Smooth muscle cell (in vitro differentiated cells): ENCODE data around the gene GAREM2. TPM values are rescaled to one million over a fixed set of nuclear protein-coding genes. Genes with fewer than 3 reads are reported as not detected.

Experiments used
- DNase-seq: peaks from one replicate; lab custom pipeline; 2025; ENCODE audit not compliant: unreplicated experiment; lab: John Stamatoyannopoulos, UW
- H2AFZ ChIP-seq: fragments of 200-600 bp; sonication (generic); 2 replicates; pipeline ENCODE4 v1.6.0; 2016; ENCODE audit warnings: antibody characterized with exemption, low read depth, mild to moderate bottlenecking
- H3F3A ChIP-seq: fragments of 200-600 bp; sonication (generic); 2 replicates; pipeline ENCODE4 v1.6.0; 2017; ENCODE audit warnings: antibody characterized with exemption, low read depth
- H3K27ac ChIP-seq: fragments of 200-600 bp; sonication (generic); 2 replicates; pipeline ENCODE4 v1.5.1; 2016; ENCODE audit warnings: low read depth, mild to moderate bottlenecking
- H3K27me3 ChIP-seq: fragments of 200-600 bp; sonication (generic); 2 replicates; pipeline ENCODE4 v1.6.1; 2016; ENCODE audit warnings: low read depth, mild to moderate bottlenecking
- H3K36me3 ChIP-seq: fragments of 200-600 bp; sonication (generic); 2 replicates; pipeline ENCODE4 v1.5.1; 2016; ENCODE audit warnings: low read depth
- H3K4me1 ChIP-seq: fragments of 200-600 bp; sonication (generic); 2 replicates; pipeline ENCODE4 v1.5.1; 2016; ENCODE audit warnings: low read depth
- H3K4me2 ChIP-seq: fragments of 200-600 bp; sonication (generic); 2 replicates; pipeline ENCODE4 v1.6.0; 2016; ENCODE audit warnings: mild to moderate bottlenecking
- H3K4me3 ChIP-seq: fragments of 200-600 bp; sonication (generic); 2 replicates; pipeline ENCODE4 v1.5.1; 2016; ENCODE audit warnings: mild to moderate bottlenecking
- H3K79me2 ChIP-seq: fragments of 200-600 bp; sonication (generic); 2 replicates; pipeline ENCODE4 v1.6.0; 2016; ENCODE audit warnings: low read depth, mild to moderate bottlenecking
- H3K9ac ChIP-seq: fragments of 200-600 bp; sonication (generic); 2 replicates; pipeline ENCODE4 v1.6.0; 2016; ENCODE audit warnings: low read depth
- H3K9me3 ChIP-seq: fragments of 200-600 bp; sonication (generic); replicated peaks from 2 replicates; pipeline ENCODE4 v1.5.1; 2016; ENCODE audit warnings: low read depth
- H4K20me1 ChIP-seq: fragments of 200-600 bp; sonication (generic); 2 replicates; pipeline ENCODE4 v1.6.0; 2016; ENCODE audit warnings: low read depth
- CTCF ChIP-seq: fragments of 200-600 bp; sonication (generic); IDR thresholded peaks from 2 replicates; pipeline ENCODE4 v1.5.1; 2017; ENCODE audit warnings: borderline replicate concordance, mild to moderate bottlenecking, antibody characterized with exemption; ENCODE audit not compliant: insufficient read depth, poor library complexity, severe bottlenecking
- WGBS: methylation state at CpG from one replicate; pipeline ENCODE4 v1.1.7; 2016; ENCODE audit warnings: low lambda C conversion rate; 5-methylcytosine and 5-hydroxymethylcytosine counted together
- polyA plus RNA-seq: library from polyadenylated mRNA; unstranded; fragments of >200 nt; fragmentation: Nextera tagmentation; extraction: Ambion mirVana; gene quantifications from 2 replicates; pipeline ENCODE4 v1.2.1, GENCODE V29; 2016
- total RNA-seq: library from RNA; depleted of rRNA; stranded (reverse); fragments of >200 nt; gene quantifications from 2 replicates; pipeline ENCODE4 v1.2.3, GENCODE V29; 2014

GAREM2 gene
- total and polyA plus RNA-seq, 2 experiments from 2014 or later: 2.9 to 16.2 TPM

GRCh38 chr2:26128176-26128575 is 44.7 kb upstream of the GAREM2 start:
- Histone ChIP-seq H3F3A (no peaks in the 10 kb centered on the region), H3K79me2 (peaks cover 45% of the 10 kb centered on the region), H3K27ac (no peak overlapping the region), H3K36me3 (peaks cover 5% of the 10 kb centered on the region), H3K4me3 (no peak overlapping the region), H3K4me1 (no peaks in the 10 kb centered on the region), H4K20me1 (peaks cover 77% of the 10 kb centered on the region), H3K9ac (no peak overlapping the region), H3K4me2 (no peak overlapping the region), H2AFZ (no peak overlapping the region), H3K27me3 (no peaks in the 10 kb centered on the region), H3K9me3 (no peaks in the 10 kb centered on the region)
- 98% methylated on average over 8 of the region's 8 CpGs for WGBS
- no peak for DNase-seq
- TF ChIP-seq CTCF: no peak

- Histone ChIP-seq H3F3A (no peaks in the 10 kb centered on the region), H3K4me1 (no peaks in the 10 kb centered on the region), H3K4me2 (no peak overlapping the region), H3K79me2 (peaks cover 30% of the 10 kb centered on the region), H3K27ac (no peak overlapping the region), H3K9ac (no peak overlapping the region), H3K27me3 (no peaks in the 10 kb centered on the region), H2AFZ (no peak overlapping the region), H3K36me3 (peaks cover 5% of the 10 kb centered on the region), H3K9me3 (no peaks in the 10 kb centered on the region), H4K20me1 (peaks cover 77% of the 10 kb centered on the region), H3K4me3 (no peak overlapping the region)
- 94% methylated on average over 3 of the region's 3 CpGs for WGBS
- no peak for DNase-seq
- TF ChIP-seq CTCF: no peak
Measured at GRCh38 chr2:26130763-26131162, 42.1 kb upstream of the GAREM2 start.

- no peak overlapping the region for H3K9ac ChIP-seq
- TF ChIP-seq CTCF: no peak
- no peaks in the 10 kb centered on the region for H3K36me3 ChIP-seq
- no peak overlapping the region for H3K4me3 ChIP-seq
- no peaks in the 10 kb centered on the region for H3K79me2 ChIP-seq
- no peaks in the 10 kb centered on the region for H3K27me3 ChIP-seq
- WGBS: 79% methylated on average over 3 of the region's 3 CpGs
- no peak for DNase-seq
- H3K4me1 ChIP-seq: no peaks in the 10 kb centered on the region
- H3K27ac ChIP-seq: no peak overlapping the region
- H3F3A ChIP-seq: no peaks in the 10 kb centered on the region
- no peaks in the 10 kb centered on the region for H3K9me3 ChIP-seq
- peaks cover 53% of the 10 kb centered on the region for H4K20me1 ChIP-seq
- no peak overlapping the region for H2AFZ ChIP-seq
- H3K4me2 ChIP-seq: no peak overlapping the region
Measured at GRCh38 chr2:26136451-26136850, 36.4 kb upstream of the GAREM2 start.
